GM21367 (cell line): ENCODE measurements around the gene IL7R.
"Not testable (repeated sequence)": the region's sequence is repeated elsewhere in the genome, so short reads cannot be mapped to it uniquely, and the experiment has no call there.

Experiments used
- ATAC-seq: cut with Tn5 transposase; IDR thresholded peaks from one replicate; pipeline ENCODE4 v1.9.1; 2021; ENCODE audit not compliant: unreplicated experiment

The IL7R gene

GRCh38 chr5:35870605-35871004 lies 13.9 kb downstream of the IL7R start:
- no peak for ATAC-seq

GRCh38 chr5:35876454-35876853 lies 19.8 kb downstream of the IL7R start:
- peak; percentile 55 for ATAC-seq

DNA sequence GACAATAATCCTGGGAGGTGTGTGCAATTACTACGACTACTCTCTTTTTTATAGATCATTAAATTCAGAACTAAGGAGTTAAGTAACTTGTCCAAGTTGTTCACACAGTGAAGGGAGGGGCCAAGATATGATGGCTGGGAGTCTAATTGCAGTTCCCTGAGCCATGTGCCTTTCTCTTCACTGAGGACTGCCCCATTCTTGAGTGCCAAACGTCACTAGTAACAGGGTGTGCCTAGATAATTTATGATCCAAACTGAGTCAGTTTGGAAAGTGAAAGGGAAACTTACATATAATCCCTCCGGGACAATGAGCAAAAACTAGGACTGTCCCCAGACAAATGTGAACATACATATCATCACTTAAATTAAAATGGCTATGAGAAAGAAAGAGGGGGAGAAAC lies 20.2 kb downstream of the IL7R start:
- ATAC-seq, result no peak

- no peak for ATAC-seq
Observed at GRCh38 chr5:35877655-35878054, 21.0 kb downstream of the IL7R start.

- no peak for ATAC-seq
Observed at GRCh38 chr5:35878079-35878478, 21.4 kb downstream of the IL7R start.

GRCh38 chr5:35879096-35879495 lies 22.4 kb downstream of the IL7R start:
- ATAC-seq, result no peak

DNA sequence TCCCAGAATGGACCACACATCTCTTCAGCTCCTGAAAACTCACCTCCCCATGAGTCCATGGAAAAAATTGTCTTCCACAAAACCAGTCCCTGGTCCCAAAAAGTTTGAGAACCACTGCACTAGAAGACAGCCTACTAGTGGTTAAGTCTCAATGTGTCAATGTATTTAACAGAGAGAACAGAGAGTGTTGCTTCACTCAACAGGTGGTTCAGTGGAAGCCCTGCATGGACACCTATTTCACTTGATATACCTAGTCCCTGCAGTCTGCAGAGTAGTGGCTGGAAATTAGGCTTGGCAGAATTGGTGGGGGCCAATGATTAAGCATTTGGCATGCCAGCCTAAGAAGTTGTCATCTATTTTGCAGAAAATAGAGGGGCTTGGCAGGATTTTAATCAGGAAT lies 23.0 kb downstream of the IL7R start:
- no peak for ATAC-seq

DNA sequence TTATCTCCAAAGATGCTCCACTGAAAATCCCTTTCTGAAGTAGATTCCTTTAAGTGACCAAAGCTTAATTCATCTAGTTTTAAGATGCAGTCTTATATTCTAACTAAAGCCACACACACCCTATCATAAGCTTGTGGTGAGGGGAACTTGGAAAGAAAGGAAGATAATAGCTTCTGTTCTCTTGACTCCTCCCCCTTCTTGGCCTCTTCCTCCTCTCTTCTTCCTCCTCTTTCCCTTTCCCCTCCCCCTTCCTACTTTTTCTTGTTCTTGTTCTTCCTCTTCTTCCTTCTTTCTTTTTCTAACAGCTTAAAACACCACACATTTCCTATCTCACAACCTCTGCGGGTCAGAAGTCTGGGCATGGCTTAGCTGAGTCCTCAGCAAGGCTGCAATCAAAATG lies 23.5 kb downstream of the IL7R start:
- ATAC-seq, result no peak

DNA sequence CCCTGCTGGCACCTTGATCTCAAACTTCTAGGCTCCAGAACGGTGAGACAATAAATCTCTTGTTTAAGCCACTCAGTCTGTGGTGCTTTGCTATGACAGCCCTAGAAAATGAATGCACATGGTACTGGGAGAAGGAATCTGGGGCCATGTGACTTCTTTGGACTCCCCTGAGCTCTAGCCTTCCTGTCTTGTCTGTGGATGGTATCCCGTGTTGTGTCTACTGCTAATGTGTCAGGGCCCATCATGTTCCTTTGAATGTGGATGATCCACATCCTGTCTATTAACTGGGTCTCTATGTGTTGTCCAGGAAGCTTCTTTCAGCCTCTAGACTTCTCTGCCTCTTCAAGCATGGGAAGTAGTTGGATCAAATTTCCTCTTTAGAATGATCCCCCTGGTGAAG lies 25.1 kb downstream of the IL7R start:
- no peak for ATAC-seq

- peak; percentile 81 for ATAC-seq
Observed at GRCh38 chr5:35884191-35884769, 27.6 kb downstream of the IL7R start.

DNA sequence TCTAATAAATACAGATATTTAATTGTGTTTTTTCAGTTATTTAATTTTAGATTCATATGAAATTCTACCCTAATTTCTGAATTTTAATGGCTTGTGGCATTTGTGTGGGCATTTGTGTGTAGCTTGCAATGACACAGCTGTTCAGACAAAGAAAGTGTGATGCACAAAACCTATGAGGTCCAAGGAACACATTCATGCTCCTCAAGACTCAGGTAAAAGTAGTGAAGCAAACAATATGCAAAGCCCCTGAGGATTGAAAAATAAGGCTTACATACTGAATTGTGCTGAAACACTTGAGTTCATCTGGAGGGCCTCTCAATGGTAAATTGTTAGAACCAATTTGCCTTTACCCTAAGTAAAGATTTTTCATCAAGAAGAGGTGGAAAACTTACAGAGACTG lies 28.1 kb downstream of the IL7R start:
- no peak for ATAC-seq

- ATAC-seq, result no peak
Observed at GRCh38 chr5:35886381-35886780, 29.7 kb downstream of the IL7R start.

DNA sequence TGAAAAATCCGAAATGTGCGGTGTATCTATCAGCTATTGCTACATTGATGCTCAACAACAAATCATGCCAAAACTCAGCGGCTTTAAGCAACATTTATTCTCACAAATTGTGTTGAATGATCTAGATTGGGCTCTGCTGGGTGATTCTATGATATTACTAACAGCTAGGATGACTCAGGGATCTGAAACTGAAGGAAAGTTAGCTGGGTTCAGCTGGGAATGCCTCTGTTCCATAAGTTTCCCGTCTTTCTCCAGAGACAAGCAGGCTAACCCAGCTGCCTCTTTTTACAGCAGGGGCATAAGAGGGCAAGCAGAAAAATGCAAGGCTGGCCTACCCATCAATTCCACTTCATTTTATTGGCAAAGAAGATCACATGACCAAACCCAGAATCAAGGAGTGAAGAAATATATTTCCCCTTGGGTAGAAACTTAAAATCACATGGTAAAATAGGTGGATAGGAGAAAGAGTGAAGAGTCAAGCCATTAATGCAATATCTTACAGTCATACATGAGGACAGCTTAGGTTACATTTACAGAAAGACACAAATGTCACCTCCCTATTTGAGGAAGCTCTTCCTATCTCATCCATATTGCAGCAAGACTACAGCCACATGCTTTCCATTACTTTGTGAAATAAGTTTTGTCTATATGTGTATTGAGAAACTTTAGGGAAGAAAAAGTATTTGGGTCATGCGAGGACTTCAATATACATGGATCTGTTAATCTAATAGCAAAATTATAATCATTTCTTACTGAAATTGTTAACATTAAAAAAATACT lies 30.8 kb downstream of the IL7R start:
- ATAC-seq, result no peak

GRCh38 chr5:35890021-35891020 lies 33.6 kb downstream of the IL7R start:
- ATAC-seq, result no peak

GRCh38 chr5:35892799-35893198 lies 36.1 kb downstream of the IL7R start:
- not testable (repeated sequence) for ATAC-seq

DNA sequence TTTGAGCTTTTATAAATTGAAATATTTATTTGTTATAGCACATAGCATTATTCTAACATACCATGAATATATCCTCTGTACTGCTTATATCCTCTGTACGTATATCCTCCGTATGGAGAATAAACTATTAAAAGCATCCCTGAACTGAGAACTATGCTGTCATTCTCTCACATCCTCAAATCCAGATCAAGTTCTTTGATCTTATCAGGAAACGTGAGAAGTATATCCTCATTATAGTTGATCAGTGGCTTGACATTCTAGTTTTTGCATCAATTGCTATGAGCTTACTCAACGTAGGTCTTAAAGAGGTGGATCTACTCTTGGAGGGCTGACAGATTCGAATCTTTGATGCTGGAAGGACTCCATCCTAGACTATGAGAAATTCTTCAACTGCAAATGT lies 37.4 kb downstream of the IL7R start:
- ATAC-seq, result no peak

DNA sequence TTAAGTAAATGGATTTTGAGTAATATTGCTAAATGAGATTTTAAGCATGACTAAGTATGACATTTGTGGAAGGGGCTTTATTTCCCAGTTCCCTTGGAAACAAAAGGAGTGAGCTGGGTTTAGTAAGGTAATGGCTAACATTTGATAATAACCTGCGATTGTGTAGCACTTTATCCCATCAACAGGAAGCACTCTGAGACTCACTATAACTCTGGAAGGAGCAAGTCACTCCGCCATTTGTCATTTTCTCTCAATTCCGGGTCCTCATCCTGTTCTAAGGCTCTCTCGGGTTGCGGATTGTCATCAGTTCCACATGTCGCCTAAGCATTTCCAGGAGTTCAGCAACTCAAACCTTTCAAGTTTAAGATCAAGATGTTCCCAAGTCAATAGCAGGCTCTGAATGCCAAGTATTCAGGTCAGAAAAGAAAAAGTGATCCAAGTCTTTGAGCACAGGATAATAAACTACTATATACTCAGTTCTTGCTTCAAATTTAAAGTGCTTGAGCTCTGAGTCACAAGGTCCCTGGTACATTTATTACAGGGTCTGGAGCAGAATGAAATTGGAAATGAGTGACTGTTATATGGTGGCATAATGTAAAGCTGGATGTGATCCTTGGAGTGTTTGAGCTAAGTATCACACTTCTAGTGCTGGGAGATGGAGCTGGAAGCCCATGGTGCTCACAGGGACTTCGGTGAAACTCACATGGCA lies 42.4 kb downstream of the IL7R start:
- ATAC-seq, result no peak

DNA sequence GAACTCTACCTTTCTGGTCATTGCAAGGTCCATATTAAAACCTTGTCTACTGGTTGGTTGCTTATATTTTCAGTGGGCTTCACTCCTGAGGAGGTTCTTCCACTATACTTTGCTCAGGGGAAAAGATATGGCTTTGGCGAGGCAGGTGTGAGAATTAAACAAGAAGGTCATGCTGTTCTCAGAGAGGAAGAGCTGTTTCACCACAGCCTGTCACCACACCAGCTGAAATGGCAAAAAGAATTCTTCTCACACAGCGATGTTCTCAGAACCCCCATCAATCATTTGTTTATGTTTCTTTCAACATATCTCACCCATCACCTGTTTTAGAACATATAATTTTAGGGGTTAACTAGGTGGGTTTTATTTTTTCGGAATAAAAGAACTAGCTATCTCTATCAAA lies 43.1 kb downstream of the IL7R start:
- no peak for ATAC-seq

DNA sequence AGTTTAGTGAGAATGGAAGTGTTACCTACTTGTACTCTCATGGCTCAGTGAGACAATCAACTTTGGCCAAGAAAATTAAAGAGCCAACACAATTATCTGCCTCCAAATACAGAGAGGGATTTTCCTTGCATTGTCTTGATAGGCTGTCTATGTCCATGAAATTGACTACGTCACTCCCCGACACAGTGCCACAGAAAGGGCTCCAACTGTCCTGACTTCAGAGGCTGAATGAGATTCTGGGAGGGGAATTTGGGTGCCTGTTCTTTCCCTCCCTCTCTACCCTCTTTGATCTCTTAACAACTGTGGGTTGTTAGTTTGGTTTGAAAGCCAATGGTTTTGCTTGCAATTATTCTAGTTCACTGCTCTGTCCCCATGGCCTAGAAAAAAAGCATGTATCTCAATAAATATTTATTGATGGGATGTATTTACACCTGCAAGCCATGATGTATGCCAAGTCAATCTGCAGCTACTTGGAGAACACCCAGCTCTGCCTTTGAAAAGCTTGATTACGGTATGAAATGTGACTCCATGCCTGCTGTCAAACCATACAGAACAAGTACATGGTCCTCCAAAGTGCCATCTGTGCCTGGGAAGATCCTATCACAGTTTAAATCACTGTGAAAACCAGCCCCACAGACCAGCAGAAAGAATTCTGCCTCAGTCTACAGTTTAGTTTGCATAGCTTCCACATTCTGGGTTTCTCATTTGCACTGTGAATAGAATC lies 44.4 kb downstream of the IL7R start:
- ATAC-seq, result no peak

- ATAC-seq, result peak; percentile 50
Observed at GRCh38 chr5:35902046-35902672, 45.5 kb downstream of the IL7R start.
